Activated naive CD8-positive, alpha-beta T cell (primary cell): ENCODE measurements around the gene FARP1.

Experiments used
- H3K27ac Mint-ChIP-seq: one replicate; pipeline ENCODE4 v1.8.0; 2021; ENCODE audit warnings: mixed read lengths
- H3K27me3 Mint-ChIP-seq: one replicate; pipeline ENCODE4 v1.8.0; 2021; ENCODE audit warnings: mixed read lengths
- H3K36me3 Mint-ChIP-seq: one replicate; pipeline ENCODE4 v1.8.0; 2021; ENCODE audit warnings: mixed read lengths
- H3K4me1 Mint-ChIP-seq: one replicate; pipeline ENCODE4 v1.8.0; 2021; ENCODE audit warnings: low read depth, mixed read lengths
- H3K4me3 Mint-ChIP-seq: one replicate; pipeline ENCODE4 v1.8.0; 2021; ENCODE audit warnings: mild to moderate bottlenecking, mixed read lengths
- H3K9me3 Mint-ChIP-seq: one replicate; pipeline ENCODE4 v1.8.0; 2021; ENCODE audit warnings: low read depth, mixed read lengths

FARP1 gene

DNA sequence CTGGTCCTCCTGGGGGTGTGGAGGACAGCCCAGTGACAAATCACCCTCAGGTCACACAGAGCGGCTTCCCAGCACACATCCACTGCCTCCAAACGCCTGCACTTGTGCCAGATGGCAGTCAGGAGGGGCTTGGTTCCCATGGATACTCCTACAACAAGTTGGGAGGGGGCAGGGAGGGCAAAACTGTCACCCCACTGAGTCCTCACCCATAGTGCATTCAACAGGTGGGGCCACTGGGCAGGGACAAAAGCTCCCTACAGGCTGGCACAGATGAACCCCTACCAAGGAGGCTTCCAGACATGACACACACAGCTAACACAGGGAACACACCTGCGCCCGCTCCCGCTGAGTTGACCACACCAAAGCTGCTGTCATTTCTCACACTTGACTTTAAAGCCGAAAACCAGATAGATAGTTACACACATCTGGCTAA lies 313.5 kb downstream of the FARP1 start:
- Mint-ChIP-seq H3K9me3 (no peaks in the 10 kb centered on the region), H3K36me3 (no peaks in the 10 kb centered on the region), H3K4me3 (no peak overlapping the region), H3K4me1 (peaks cover 7% of the 10 kb centered on the region), H3K27me3 (no peaks in the 10 kb centered on the region), H3K27ac (peak overlapping the region; percentile 46)

DNA sequence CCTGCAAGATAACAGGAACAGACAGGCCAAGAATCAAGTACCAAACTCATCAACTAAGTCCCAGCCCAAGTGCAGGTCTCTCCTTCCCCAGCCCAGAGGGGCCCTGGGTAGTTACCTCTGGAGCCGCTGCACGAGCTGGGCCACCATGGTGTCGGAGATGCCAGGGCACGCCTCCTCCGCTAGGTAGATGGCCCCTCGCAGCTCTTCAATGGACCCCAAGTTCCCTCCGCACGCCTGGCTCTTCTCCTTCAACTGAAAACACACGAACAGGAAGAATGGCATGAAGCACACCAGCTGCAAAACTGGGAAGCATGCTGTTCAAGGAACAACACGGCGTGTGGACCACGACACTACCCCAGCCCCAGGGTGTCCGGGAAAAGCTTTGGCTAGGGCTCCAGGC lies 314.2 kb downstream of the FARP1 start:
- no peaks in the 10 kb centered on the region for H3K9me3 Mint-ChIP-seq
- H3K27ac Mint-ChIP-seq: peak overlapping the region; percentile 46
- H3K27me3 Mint-ChIP-seq: no peaks in the 10 kb centered on the region
- no peaks in the 10 kb centered on the region for H3K36me3 Mint-ChIP-seq
- H3K4me3 Mint-ChIP-seq: no peak overlapping the region
- peaks cover under 1% of the 10 kb centered on the region for H3K4me1 Mint-ChIP-seq

DNA sequence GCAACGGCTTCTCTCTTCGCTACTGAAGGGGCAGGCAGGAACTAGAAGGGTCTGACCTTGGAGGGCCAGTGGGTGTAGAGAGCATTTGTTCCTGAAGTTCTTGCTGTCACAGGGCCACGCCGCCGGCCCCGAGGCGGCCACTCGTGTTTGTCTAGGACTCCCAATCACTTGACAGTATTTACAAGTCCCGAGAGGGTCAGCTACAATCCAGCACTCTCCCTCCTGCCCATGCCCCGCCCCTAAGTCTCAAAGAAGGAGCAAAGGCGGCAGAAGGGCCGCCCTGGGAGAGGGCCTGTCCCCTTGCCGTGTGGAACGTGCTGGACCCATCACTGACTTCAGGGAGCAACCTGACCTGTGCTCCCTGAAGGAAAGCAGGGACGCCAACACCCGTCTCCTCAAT lies 315.5 kb downstream of the FARP1 start:
- H3K4me1 Mint-ChIP-seq: peaks cover 1% of the 10 kb centered on the region
- H3K27me3 Mint-ChIP-seq: no peaks in the 10 kb centered on the region
- H3K36me3 Mint-ChIP-seq: no peaks in the 10 kb centered on the region
- H3K27ac Mint-ChIP-seq: no peak overlapping the region
- H3K9me3 Mint-ChIP-seq: no peaks in the 10 kb centered on the region
- no peak overlapping the region for H3K4me3 Mint-ChIP-seq

DNA sequence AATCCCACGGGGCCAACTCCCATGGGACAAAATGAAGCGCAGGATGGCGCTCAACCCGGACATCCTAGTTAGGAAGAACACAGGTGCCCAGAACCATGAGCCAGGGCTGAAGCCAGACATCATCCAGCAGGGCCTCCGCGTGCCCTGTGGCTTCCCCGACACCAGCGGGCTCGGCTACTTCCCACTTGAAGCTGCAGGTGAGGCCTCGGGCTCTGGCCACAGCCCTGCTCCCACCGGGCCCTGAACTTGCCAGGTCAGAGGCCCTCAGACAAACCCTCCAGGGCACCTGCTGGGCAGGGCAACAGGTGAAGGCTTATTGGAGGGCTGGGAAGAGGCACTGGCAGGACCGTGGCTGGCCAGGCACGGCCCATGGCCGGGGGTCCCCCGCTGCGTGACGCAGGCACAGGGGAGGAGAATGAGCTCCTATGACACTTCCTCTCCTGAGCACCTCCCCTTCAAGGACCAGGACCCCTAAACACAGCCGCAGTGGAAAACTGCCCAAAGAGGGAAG lies 316.3 kb downstream of the FARP1 start:
- Mint-ChIP-seq H3K36me3 (no peaks in the 10 kb centered on the region), H3K27ac (no peak overlapping the region), H3K4me1 (peaks cover 2% of the 10 kb centered on the region), H3K27me3 (no peaks in the 10 kb centered on the region), H3K9me3 (no peaks in the 10 kb centered on the region), H3K4me3 (no peak overlapping the region)

DNA sequence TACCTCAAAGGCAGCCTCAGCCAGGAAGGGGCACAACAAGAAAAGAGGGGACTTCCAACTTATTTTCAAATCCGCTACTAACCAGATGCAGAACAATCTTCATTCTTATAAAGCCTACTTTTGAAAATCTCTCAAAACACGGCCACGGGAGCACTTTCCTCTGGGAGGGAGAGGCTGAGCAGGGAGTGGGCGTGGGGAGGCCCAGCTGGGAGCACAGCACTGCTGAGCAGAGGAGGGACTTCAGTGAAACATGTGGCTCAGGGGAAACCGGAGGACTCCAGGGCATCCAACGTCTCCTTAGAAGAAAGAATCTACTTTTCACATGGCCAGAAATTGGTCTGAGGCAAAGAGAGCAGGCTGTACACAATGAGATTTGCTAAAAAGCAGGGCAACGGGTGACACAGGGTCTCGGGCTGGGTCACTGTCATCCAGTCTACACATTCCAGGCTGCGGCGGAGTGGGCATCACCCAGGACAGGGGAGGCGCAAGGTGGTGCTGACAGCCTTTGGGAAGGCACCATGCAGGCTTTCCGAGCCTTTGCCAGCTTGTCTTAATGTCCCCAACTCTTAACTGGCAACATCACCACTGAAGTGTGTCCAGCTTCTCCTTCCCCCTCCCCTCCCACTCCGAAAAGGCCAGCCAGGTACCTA lies 317.0 kb downstream of the FARP1 start:
- H3K4me3 Mint-ChIP-seq: no peak overlapping the region
- H3K9me3 Mint-ChIP-seq: no peaks in the 10 kb centered on the region
- H3K27ac Mint-ChIP-seq: no peak overlapping the region
- no peaks in the 10 kb centered on the region for H3K27me3 Mint-ChIP-seq
- no peaks in the 10 kb centered on the region for H3K36me3 Mint-ChIP-seq
- H3K4me1 Mint-ChIP-seq: peaks cover 2% of the 10 kb centered on the region

DNA sequence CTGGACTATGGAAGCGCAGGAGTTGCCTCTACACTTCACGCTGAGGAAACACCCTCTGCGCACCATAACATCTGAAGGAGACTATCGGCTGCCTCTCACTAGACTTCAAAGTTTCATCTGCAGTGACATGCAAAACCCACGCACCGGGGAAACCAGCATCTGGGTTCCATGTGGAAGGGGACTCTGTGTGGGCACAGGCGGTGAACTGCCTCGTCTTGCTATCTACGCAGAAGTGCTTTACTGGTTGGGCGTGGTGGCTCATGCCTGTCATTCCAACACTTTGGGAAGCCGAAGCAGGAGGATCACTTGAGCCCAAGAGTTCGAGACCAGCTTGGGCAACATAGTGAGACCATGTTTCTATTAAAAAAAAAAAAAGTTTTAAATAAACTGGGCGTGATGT lies 317.6 kb downstream of the FARP1 start:
- Mint-ChIP-seq H3K36me3 (no peaks in the 10 kb centered on the region), H3K27ac (no peak overlapping the region), H3K9me3 (no peaks in the 10 kb centered on the region), H3K4me1 (peaks cover 2% of the 10 kb centered on the region), H3K4me3 (no peak overlapping the region), H3K27me3 (no peaks in the 10 kb centered on the region)

DNA sequence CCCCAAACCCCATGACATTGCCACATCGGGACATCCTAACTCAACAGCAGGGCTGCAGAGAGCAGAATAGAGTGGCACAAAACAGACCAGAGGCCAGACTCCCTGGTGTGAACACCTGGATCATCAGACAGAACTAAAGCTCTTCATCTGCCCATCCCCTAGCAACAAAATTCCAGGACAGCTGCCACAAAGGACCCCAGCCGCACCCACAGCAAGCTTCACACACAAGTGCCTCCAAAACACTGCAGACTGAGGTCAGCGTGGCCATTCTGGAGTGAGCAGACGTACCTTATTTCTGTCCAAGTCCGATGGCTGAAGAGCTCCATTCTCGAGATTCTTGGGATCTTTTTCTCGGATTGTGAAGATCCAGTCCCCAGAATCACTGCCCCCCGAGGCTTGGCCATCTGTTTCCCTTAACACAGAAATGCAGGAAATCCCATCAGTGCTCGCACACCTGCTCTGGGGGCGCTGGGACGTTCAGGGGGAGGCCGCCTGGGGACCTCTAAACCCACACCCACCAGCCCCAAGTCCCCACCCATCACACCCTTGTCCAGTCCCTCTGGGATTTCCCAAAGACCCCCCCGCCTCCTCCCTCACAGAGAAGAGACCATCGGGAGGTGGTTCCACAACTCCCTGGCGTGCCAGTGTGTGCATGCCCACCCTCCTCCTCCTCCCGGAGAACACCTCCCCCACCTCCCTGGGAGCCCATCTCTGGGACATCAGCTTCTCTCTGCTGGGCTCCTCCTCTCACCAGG lies 318.8 kb downstream of the FARP1 start:
- Mint-ChIP-seq H3K9me3 (no peaks in the 10 kb centered on the region), H3K27me3 (no peaks in the 10 kb centered on the region), H3K36me3 (no peaks in the 10 kb centered on the region), H3K4me1 (peaks cover 7% of the 10 kb centered on the region), H3K4me3 (no peak overlapping the region), H3K27ac (no peak overlapping the region)

DNA sequence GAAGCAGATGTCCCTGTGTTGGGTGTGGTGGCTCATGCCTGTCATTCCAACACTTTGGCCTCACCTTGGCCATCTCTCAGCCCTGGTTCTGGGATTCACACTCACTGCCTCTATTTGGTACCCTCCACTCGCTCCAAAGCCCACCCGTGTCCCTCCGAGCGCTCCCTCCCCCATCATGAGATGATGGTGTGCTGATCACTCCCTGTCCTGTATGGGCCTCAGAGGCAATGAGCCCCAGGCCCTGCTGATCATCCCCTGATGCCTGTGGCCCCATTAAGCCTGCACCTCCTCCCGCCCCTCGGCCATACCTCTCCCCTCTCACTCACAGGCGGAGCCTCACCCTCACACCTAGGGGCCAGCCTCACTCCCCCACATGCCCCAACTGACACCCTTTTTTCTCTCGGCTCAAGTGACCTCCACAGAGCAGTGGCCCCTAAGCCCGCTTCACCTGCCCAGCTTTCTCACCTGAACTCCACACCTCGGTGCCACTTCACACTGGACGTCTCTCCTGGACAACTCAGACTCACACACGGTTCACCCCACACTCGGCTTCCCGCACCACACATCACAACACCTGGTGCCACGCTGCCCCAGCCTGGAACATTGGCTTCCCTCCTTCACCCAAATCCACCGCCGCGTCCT lies 319.5 kb downstream of the FARP1 start:
- Mint-ChIP-seq H3K4me1 (peaks cover 13% of the 10 kb centered on the region), H3K4me3 (no peak overlapping the region), H3K27ac (peak overlapping the region; percentile 6), H3K27me3 (no peaks in the 10 kb centered on the region), H3K9me3 (no peaks in the 10 kb centered on the region), H3K36me3 (no peaks in the 10 kb centered on the region)

DNA sequence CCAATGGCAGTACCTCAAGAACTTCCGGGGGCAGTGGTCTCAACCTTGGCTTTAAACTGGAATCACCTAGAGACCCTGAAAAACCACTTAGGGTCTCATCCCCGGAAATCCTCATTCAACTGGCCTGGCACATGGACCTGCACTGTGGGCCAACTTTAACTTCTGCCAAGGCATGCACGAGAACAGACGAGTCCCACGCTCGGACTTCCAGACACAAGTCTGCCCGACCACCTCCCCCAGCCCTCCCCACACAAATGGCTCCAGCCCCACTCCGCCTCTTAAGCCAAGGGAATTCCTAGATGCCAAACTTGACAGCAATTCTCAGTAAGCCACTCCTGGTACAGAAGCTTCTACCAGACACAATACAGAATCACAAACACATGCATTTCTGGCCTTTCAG lies 320.1 kb downstream of the FARP1 start:
- no peaks in the 10 kb centered on the region for H3K36me3 Mint-ChIP-seq

DNA sequence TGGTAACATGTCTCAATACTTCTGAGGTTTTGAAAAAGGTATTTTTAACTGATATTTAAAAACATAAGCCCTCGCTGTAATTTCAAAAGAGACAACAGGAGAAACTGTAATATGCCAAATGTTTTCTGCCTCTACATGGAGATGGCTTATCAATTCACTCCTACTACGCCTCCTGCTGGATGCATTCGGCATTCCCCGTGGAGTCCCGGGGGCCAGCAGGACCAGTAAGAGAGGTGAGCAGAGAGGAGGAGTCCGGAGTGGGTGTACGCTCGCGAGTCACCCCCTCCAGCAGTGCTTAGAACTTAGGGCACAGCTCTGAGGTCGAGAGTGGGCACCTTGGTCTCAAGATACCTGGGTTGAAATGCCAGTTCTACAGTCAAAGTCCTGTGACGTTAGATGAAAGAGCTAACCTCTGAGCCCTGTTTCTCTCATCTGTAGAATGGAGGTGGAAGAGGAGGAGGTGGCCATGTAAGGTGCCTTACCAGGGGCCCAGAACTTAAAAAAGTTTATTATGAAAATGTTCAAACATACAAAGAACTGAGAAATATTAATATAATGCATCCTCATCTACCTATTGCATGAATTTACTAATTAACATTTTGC lies 323.8 kb downstream of the FARP1 start:
- no peaks in the 10 kb centered on the region for H3K9me3 Mint-ChIP-seq
- H3K4me1 Mint-ChIP-seq: peaks cover 27% of the 10 kb centered on the region
- no peaks in the 10 kb centered on the region for H3K27me3 Mint-ChIP-seq
- H3K36me3 Mint-ChIP-seq: peaks cover 4% of the 10 kb centered on the region
- H3K27ac Mint-ChIP-seq: peak overlapping the region; percentile 72
- H3K4me3 Mint-ChIP-seq: no peak overlapping the region

More for the DNA sequence above, 320.1 kb downstream of the FARP1 start:
- Mint-ChIP-seq H3K4me3 (no peak overlapping the region), H3K27ac (peak overlapping the region; percentile 7), H3K4me1 (peaks cover 19% of the 10 kb centered on the region), H3K27me3 (no peaks in the 10 kb centered on the region), H3K9me3 (no peaks in the 10 kb centered on the region)

DNA sequence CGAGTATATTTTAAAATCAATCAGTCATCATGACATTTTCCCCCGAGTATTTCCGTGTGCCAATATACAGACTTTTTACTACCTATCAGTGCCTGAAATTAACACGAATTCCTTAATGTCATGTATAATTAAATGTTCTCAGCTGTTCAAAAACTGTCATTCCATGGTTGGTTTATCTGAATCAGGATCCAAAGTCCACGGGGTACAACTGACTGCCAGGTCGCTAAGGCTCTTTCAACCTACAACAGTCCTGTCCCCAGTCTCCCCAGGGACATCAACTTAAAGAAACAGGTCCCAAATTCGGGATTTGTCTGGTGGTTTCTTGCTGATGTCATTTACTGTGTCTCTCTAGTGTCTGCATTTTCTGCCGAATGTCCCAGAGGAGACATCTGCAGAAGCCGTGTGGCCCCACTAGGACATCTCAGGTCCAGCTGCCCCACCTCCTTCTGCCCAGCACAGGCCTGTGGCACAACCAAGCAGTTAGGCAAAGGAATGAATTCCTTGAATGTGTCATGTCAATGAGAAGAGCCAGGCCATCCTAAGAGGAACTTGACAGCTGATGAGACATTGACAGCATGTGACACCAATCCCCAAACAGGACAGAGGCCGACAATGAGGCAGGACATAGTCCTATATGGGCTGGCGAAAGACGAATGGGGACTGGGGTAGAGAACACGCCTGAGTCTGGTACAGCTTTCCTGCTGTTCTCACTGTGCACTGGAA lies 324.5 kb downstream of the FARP1 start:
- Mint-ChIP-seq H3K27ac (peak overlapping the region; percentile 24), H3K9me3 (no peaks in the 10 kb centered on the region), H3K4me1 (peaks cover 31% of the 10 kb centered on the region)

DNA sequence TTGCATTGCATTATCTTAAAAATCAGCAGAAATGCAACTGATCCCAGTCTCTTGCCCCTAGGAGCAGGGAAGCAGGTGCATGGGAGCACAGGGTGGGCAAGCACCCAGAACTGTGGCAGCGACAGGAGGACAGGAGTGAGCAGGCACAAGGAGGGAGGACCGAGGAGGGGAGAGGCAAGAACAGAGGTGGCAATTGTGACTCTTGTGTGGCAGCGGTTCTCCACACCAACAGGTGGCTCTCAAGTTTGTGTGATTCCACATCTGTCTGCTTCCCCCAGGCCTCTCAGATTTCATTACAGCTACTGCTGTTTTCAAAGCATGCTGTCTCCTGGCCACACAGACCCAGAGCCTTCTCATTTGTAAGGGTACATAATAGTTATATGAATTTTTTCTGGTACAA lies 325.5 kb downstream of the FARP1 start:
- Mint-ChIP-seq H3K4me3 (no peak overlapping the region), H3K36me3 (peaks cover 8% of the 10 kb centered on the region), H3K4me1 (peaks cover 35% of the 10 kb centered on the region), H3K9me3 (no peaks in the 10 kb centered on the region), H3K27ac (no peak overlapping the region), H3K27me3 (no peaks in the 10 kb centered on the region)

More for the DNA sequence above, 324.5 kb downstream of the FARP1 start:
- H3K36me3 Mint-ChIP-seq: peaks cover 4% of the 10 kb centered on the region
- H3K27me3 Mint-ChIP-seq: no peaks in the 10 kb centered on the region
- H3K4me3 Mint-ChIP-seq: no peak overlapping the region

DNA sequence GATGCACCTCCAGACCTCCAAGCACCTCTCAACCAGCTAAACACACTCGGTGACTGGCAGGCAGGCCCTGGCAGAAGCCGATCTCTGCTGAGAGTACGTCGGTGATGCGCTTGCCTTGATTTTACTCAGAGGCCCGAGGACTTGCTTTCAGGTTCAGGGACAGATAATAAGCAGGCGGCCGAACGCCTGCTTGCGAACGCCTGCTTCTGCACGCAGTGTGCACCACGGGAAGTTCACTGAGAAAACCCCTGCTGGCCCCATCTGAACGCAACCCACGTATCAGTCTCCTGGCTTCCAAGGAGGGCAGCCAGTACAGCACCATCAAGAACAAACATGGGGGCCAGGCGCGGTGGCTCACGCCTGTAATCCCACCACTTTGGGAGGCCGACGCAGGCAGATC lies 326.0 kb downstream of the FARP1 start:
- H3K4me3 Mint-ChIP-seq: no peak overlapping the region
- H3K27me3 Mint-ChIP-seq: no peaks in the 10 kb centered on the region
- H3K9me3 Mint-ChIP-seq: no peaks in the 10 kb centered on the region
- H3K27ac Mint-ChIP-seq: peak overlapping the region; percentile 64
- peaks cover 36% of the 10 kb centered on the region for H3K4me1 Mint-ChIP-seq
- peaks cover 9% of the 10 kb centered on the region for H3K36me3 Mint-ChIP-seq

DNA sequence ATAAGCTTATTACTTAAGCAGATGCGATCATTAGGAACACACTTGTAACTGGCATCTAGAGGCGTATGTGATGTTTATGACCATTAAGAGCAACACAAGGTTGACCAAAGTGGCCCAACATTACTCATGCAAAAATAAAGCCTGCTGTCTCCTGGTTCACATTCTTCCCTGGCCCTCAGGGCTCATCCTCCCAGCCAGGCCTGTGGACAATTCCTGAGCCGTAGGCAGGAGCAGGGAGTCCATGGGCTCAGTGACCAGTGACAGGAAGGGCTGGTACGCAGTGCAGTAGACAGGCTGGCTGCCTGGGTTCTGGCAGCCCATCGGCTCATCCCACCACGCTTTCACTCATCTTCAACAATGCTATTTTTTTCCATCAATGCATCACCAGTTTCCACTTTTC lies 328.0 kb downstream of the FARP1 start:
- no peaks in the 10 kb centered on the region for H3K27me3 Mint-ChIP-seq
- peaks cover 44% of the 10 kb centered on the region for H3K4me1 Mint-ChIP-seq
- no peak overlapping the region for H3K4me3 Mint-ChIP-seq
- H3K9me3 Mint-ChIP-seq: no peaks in the 10 kb centered on the region
- H3K36me3 Mint-ChIP-seq: peaks cover 10% of the 10 kb centered on the region
- peak overlapping the region; percentile 91 for H3K27ac Mint-ChIP-seq
